ENCODE results near the gene IZUMO4. TPM values are rescaled to one million over a fixed set of nuclear protein-coding genes. Genes with fewer than 3 reads are reported as not detected.
A peak's percentile ranks its signal among the peaks of the same experiment; 100 is the strongest.

The IZUMO4 gene
- total and polyA plus RNA-seq, 5 experiments from 2014 or later, result 0.26 to 18.7 (median 1.4) TPM

- no peaks in the 10 kb centered on the region for H3K27me3 Mint-ChIP-seq
- POLR2A ChIA-PET, result interaction anchor here (1.3 kb wide), 1 partner anchor 216 kb away, joined by 4 read pairs; no protein-coding TSS in a partner anchor
- H3K36me3 Mint-ChIP-seq, result peaks cover 0 to 61% (median 8%) of the 10 kb centered on the region in 3 donors
- no peak overlapping the region for H3K4me3 Mint-ChIP-seq
- H3K9me3 Mint-ChIP-seq, result no peaks in the 10 kb centered on the region
- no peak for DNase-seq
- no peak for ATAC-seq
- peaks cover 3 to 10% (median 8%) of the 10 kb centered on the region in 4 donors for H3K4me1 Mint-ChIP-seq
- H3K27ac Mint-ChIP-seq, result peak overlapping the region in 3 of 10 donors; percentile 3 to 69 (median 60)
These were observed 16.9 kb downstream of the IZUMO4 start for GRCh38 chr19:2113439-2114211.

GRCh38 chr19:2114218-2114617 lies 17.5 kb downstream of the IZUMO4 start:
- POLR2A ChIA-PET, result no interaction called here
- Mint-ChIP-seq H3K9me3 (no peaks in the 10 kb centered on the region), H3K27ac (peak overlapping the region in 2 of 10 donors; percentile 3 to 69), H3K27me3 (no peaks in the 10 kb centered on the region), H3K4me3 (no peak overlapping the region), H3K4me1 (peaks cover 5 to 10% (median 8%) of the 10 kb centered on the region in 4 donors), H3K36me3 (peaks cover 0 to 63% (median 8%) of the 10 kb centered on the region in 3 donors)
- no peak for DNase-seq
- ATAC-seq, result no peak

GRCh38 chr19:2114821-2115220 lies 18.1 kb downstream of the IZUMO4 start:
- H3K36me3 Mint-ChIP-seq, result peaks cover 0 to 64% (median 8%) of the 10 kb centered on the region in 3 donors
- H3K4me1 Mint-ChIP-seq, result peaks cover 5 to 10% (median 8%) of the 10 kb centered on the region in 4 donors
- H3K4me3 Mint-ChIP-seq, result no peak overlapping the region
- H3K9me3 Mint-ChIP-seq, result no peaks in the 10 kb centered on the region
- H3K27ac Mint-ChIP-seq, result peak overlapping the region in 1 of 10 donors; percentile 29
- ATAC-seq, result no peak
- no peak for DNase-seq
- H3K27me3 Mint-ChIP-seq, result no peaks in the 10 kb centered on the region
- POLR2A ChIA-PET, result no interaction called here

- no peak overlapping the region for H3K4me3 Mint-ChIP-seq
- POLR2A ChIA-PET, result no interaction called here
- H3K27ac Mint-ChIP-seq, result no peak overlapping the region
- H3K9me3 Mint-ChIP-seq, result no peaks in the 10 kb centered on the region
- peaks cover 0 to 66% (median 8%) of the 10 kb centered on the region in 3 donors for H3K36me3 Mint-ChIP-seq
- ATAC-seq (no peak), DNase-seq (no peak)
- no peaks in the 10 kb centered on the region for H3K27me3 Mint-ChIP-seq
- peaks cover 5 to 10% (median 8%) of the 10 kb centered on the region in 4 donors for H3K4me1 Mint-ChIP-seq
These were observed 18.6 kb downstream of the IZUMO4 start for GRCh38 chr19:2115324-2115723.

GRCh38 chr19:2115911-2116426 lies 19.3 kb downstream of the IZUMO4 start:
- DNase-seq (no peak), ATAC-seq (no peak)
- no peaks in the 10 kb centered on the region for H3K9me3 Mint-ChIP-seq
- peaks cover 5 to 10% (median 8%) of the 10 kb centered on the region in 4 donors for H3K4me1 Mint-ChIP-seq
- no peaks in the 10 kb centered on the region for H3K27me3 Mint-ChIP-seq
- POLR2A ChIA-PET, result no interaction called here
- no peak overlapping the region for H3K4me3 Mint-ChIP-seq
- H3K36me3 Mint-ChIP-seq, result peaks cover 0 to 71% (median 8%) of the 10 kb centered on the region in 3 donors
- H3K27ac Mint-ChIP-seq, result no peak overlapping the region

- ATAC-seq (no peak), DNase-seq (no peak)
- POLR2A ChIA-PET, result no interaction called here
- no peaks in the 10 kb centered on the region for H3K9me3 Mint-ChIP-seq
- peaks cover 5 to 10% (median 8%) of the 10 kb centered on the region in 4 donors for H3K4me1 Mint-ChIP-seq
- H3K36me3 Mint-ChIP-seq, result peaks cover 0 to 74% (median 11%) of the 10 kb centered on the region in 3 donors
- H3K27me3 Mint-ChIP-seq, result no peaks in the 10 kb centered on the region
- H3K4me3 Mint-ChIP-seq, result no peak overlapping the region
- H3K27ac Mint-ChIP-seq, result no peak overlapping the region
These were observed 19.8 kb downstream of the IZUMO4 start for GRCh38 chr19:2116507-2116906.

GRCh38 chr19:2117215-2117960 lies 20.7 kb downstream of the IZUMO4 start:
- ATAC-seq (no peak), DNase-seq (no peak)
- no peaks in the 10 kb centered on the region for H3K27me3 Mint-ChIP-seq
- peak overlapping the region in 1 of 10 donors; percentile 24 for H3K27ac Mint-ChIP-seq
- H3K4me3 Mint-ChIP-seq, result no peak overlapping the region
- H3K9me3 Mint-ChIP-seq, result no peaks in the 10 kb centered on the region
- peaks cover 0 to 68% (median 11%) of the 10 kb centered on the region in 3 donors for H3K36me3 Mint-ChIP-seq
- POLR2A ChIA-PET, result interaction anchor here (0.6 kb wide), 1 partner anchor 54 kb away, joined by 3 read pairs; no protein-coding TSS in a partner anchor
- peaks cover 5 to 7% (median 6%) of the 10 kb centered on the region in 4 donors for H3K4me1 Mint-ChIP-seq

- ATAC-seq (no peak), DNase-seq (no peak)
- H3K36me3 Mint-ChIP-seq, result peaks cover 0 to 72% (median 11%) of the 10 kb centered on the region in 3 donors
- H3K4me1 Mint-ChIP-seq, result peaks cover 2 to 7% (median 4%) of the 10 kb centered on the region in 4 donors
- no peak overlapping the region for H3K4me3 Mint-ChIP-seq
- POLR2A ChIA-PET, result no interaction called here
- no peaks in the 10 kb centered on the region for H3K9me3 Mint-ChIP-seq
- H3K27ac Mint-ChIP-seq, result no peak overlapping the region
- H3K27me3 Mint-ChIP-seq, result no peaks in the 10 kb centered on the region
These were observed 21.7 kb downstream of the IZUMO4 start for GRCh38 chr19:2118438-2118837.

- Mint-ChIP-seq H3K4me1 (peaks cover 0 to 2% (median 0%) of the 10 kb centered on the region in 4 donors), H3K4me3 (no peak overlapping the region), H3K9me3 (no peaks in the 10 kb centered on the region), H3K27me3 (no peaks in the 10 kb centered on the region), H3K27ac (peak overlapping the region in 1 of 10 donors; percentile 5), H3K36me3 (peaks cover 0 to 65% (median 6%) of the 10 kb centered on the region in 3 donors)
- POLR2A ChIA-PET, result no interaction called here
- DNase-seq (no peak), ATAC-seq (no peak)
These were observed 23.4 kb downstream of the IZUMO4 start for GRCh38 chr19:2119921-2120785.

GRCh38 chr19:2120821-2121220 lies 24.1 kb downstream of the IZUMO4 start:
- no peaks in the 10 kb centered on the region for H3K27me3 Mint-ChIP-seq
- DNase-seq, result no peak
- peak overlapping the region in 1 of 10 donors; percentile 5 for H3K27ac Mint-ChIP-seq
- POLR2A ChIA-PET, result no interaction called here
- H3K9me3 Mint-ChIP-seq, result no peaks in the 10 kb centered on the region
- no peak overlapping the region for H3K4me3 Mint-ChIP-seq
- peaks cover 0 to 2% (median 0%) of the 10 kb centered on the region in 4 donors for H3K4me1 Mint-ChIP-seq
- ATAC-seq, result no peak
- peaks cover 0 to 65% (median 6%) of the 10 kb centered on the region in 3 donors for H3K36me3 Mint-ChIP-seq

GRCh38 chr19:2121416-2122051 lies 24.8 kb downstream of the IZUMO4 start:
- ATAC-seq (no peak), DNase-seq (no peak)
- H3K4me1 Mint-ChIP-seq, result peaks cover 0 to 2% (median 0%) of the 10 kb centered on the region in 4 donors
- peaks cover 0 to 67% (median 4%) of the 10 kb centered on the region in 3 donors for H3K36me3 Mint-ChIP-seq
- H3K27ac Mint-ChIP-seq, result no peak overlapping the region
- no peaks in the 10 kb centered on the region for H3K27me3 Mint-ChIP-seq
- no peak overlapping the region for H3K4me3 Mint-ChIP-seq
- POLR2A ChIA-PET, result no interaction called here
- H3K9me3 Mint-ChIP-seq, result no peaks in the 10 kb centered on the region

- ATAC-seq (no peak), DNase-seq (no peak)
- Mint-ChIP-seq H3K36me3 (peaks cover 0 to 71% (median 4%) of the 10 kb centered on the region in 3 donors), H3K4me3 (no peak overlapping the region), H3K27ac (no peak overlapping the region), H3K9me3 (no peaks in the 10 kb centered on the region), H3K27me3 (no peaks in the 10 kb centered on the region), H3K4me1 (peaks cover 0 to 2% (median 0%) of the 10 kb centered on the region in 4 donors)
- POLR2A ChIA-PET, result no interaction called here
These were observed 25.5 kb downstream of the IZUMO4 start for GRCh38 chr19:2122251-2122650.
